Liver (tissue), 9 donors: Measurements from ENCODE around the gene AP3B1. TPM values are rescaled to one million over a fixed set of nuclear protein-coding genes. Genes with fewer than 3 reads are reported as not detected.

ENCODE experiments used
- DNase-seq: peaks from one replicate; pipeline ENCODE4 v3.0.0-alpha.2; 2017; ENCODE audit warnings: low spot score
- H3K27ac ChIP-seq, 2 donors: one replicate each; pipeline ENCODE4 v1.7.0; 2013; ENCODE audit warnings: inconsistent platforms in 2 of 2, low read length in 2 of 2, control low read depth in 1 of 2, low read depth in 1 of 2, mild to moderate bottlenecking in 1 of 2
- H3K27me3 ChIP-seq, 4 donors: one replicate each; pipeline versions ENCODE4 v1.6.1 to v1.7.0; 2013; ENCODE audit warnings: low read length in 3 of 4, inconsistent platforms in 1 of 4, mild to moderate bottlenecking in 1 of 4, moderate library complexity in 1 of 4; ENCODE audit not compliant: control insufficient read depth in 4 of 4, insufficient read depth in 4 of 4
- H3K36me3 ChIP-seq, 4 donors: one replicate each; pipeline versions ENCODE4 v1.6.1 to v1.7.0; 2013; ENCODE audit warnings: low read length in 3 of 4, mild to moderate bottlenecking in 3 of 4, low read depth in 1 of 4, moderate library complexity in 1 of 4; ENCODE audit not compliant: control insufficient read depth in 4 of 4, insufficient read depth in 3 of 4
- H3K4me1 ChIP-seq, 4 donors: one replicate each; pipeline versions ENCODE4 v1.6.1 to v1.7.0; 2013; ENCODE audit warnings: low read length in 3 of 4, mild to moderate bottlenecking in 3 of 4, moderate library complexity in 1 of 4; ENCODE audit not compliant: control insufficient read depth in 4 of 4, insufficient read depth in 4 of 4
- H3K4me3 ChIP-seq, 3 donors: one replicate each; pipeline versions ENCODE4 v1.6.1 to v1.7.0; 2013; ENCODE audit warnings: low read length in 3 of 3, control low read depth in 1 of 3, low read depth in 1 of 3, mild to moderate bottlenecking in 1 of 3
- H3K9ac ChIP-seq, 2 donors: one replicate each; pipeline ENCODE4 v1.7.0; 2013; ENCODE audit warnings: low read length in 2 of 2, mild to moderate bottlenecking in 2 of 2, moderate library complexity in 2 of 2, control low read depth in 1 of 2, low read depth in 1 of 2
- H3K9me3 ChIP-seq, 4 donors: one replicate each; pipeline versions ENCODE4 v1.6.1 to v1.7.0; 2013; ENCODE audit warnings: low read length in 3 of 4; ENCODE audit not compliant: control insufficient read depth in 4 of 4
- ATF3 ChIP-seq: IDR thresholded peaks from 2 replicates; pipeline ENCODE4 v1.6.1; 2016; ENCODE audit warnings: antibody characterized with exemption
- CTCF ChIP-seq: fragments of 150-350 bp; IDR thresholded peaks from 2 replicates; pipeline ENCODE4 v1.5.1; 2017; ENCODE audit warnings: improper control_type of control experiment, low read depth, low read length; ENCODE audit not compliant: missing input control
- EGR1 ChIP-seq, 2 donors: IDR thresholded peaks; 2 replicates each; pipeline ENCODE4 v1.6.1; 2016 to 2018; ENCODE audit warnings: antibody characterized with exemption in 2 of 2, low read depth in 2 of 2
- FOXA1 ChIP-seq: IDR thresholded peaks from 2 replicates; pipeline ENCODE4 v1.6.1; 2016; ENCODE audit warnings: antibody characterized with exemption
- FOXA2 ChIP-seq: IDR thresholded peaks from 2 replicates; pipeline ENCODE4 v1.6.1; 2016; ENCODE audit warnings: antibody characterized with exemption
- GABPA ChIP-seq, 2 donors: IDR thresholded peaks in 1 of 2; conservative IDR thresholded peaks in 1 of 2; 2 replicates each; pipeline ENCODE4 v1.6.1; 2016; ENCODE audit warnings: antibody characterized with exemption in 2 of 2, mild to moderate bottlenecking in 1 of 2, moderate library complexity in 1 of 2
- HNF4A ChIP-seq, 2 donors: conservative IDR thresholded peaks; 2 replicates each; pipeline ENCODE4 v1.6.1; 2016; ENCODE audit warnings: antibody characterized with exemption in 2 of 2, mild to moderate bottlenecking in 2 of 2
- HNF4G ChIP-seq: IDR thresholded peaks from 2 replicates; pipeline ENCODE4 v1.6.1; 2016; ENCODE audit warnings: antibody characterized with exemption
- JUND ChIP-seq, 2 donors: IDR thresholded peaks; 2 replicates each; pipeline ENCODE4 v1.6.1; 2016; ENCODE audit warnings: antibody characterized with exemption in 2 of 2
- MAX ChIP-seq: IDR thresholded peaks from 2 replicates; pipeline ENCODE4 v1.6.1; 2016; ENCODE audit warnings: antibody characterized with exemption
- NR2F2 ChIP-seq: IDR thresholded peaks from 2 replicates; pipeline ENCODE4 v1.6.1; 2016; ENCODE audit warnings: antibody characterized with exemption
- REST ChIP-seq: IDR thresholded peaks from 2 replicates; pipeline ENCODE4 v1.6.1; 2016; ENCODE audit warnings: antibody characterized with exemption, mild to moderate bottlenecking
- RXRA ChIP-seq, 2 donors: IDR thresholded peaks; 2 replicates each; pipeline ENCODE4 v1.6.1; 2017 to 2018; ENCODE audit warnings: antibody characterized with exemption in 2 of 2, mild to moderate bottlenecking in 1 of 2
- SP1 ChIP-seq: IDR thresholded peaks from 2 replicates; pipeline ENCODE4 v1.6.1; 2018; ENCODE audit warnings: antibody characterized with exemption, mild to moderate bottlenecking
- TAF1 ChIP-seq: conservative IDR thresholded peaks from 2 replicates; pipeline ENCODE4 v1.6.1; 2016; ENCODE audit warnings: antibody characterized with exemption, mild to moderate bottlenecking
- YY1 ChIP-seq: IDR thresholded peaks from 2 replicates; pipeline ENCODE4 v1.6.1; 2016; ENCODE audit warnings: antibody characterized with exemption, mild to moderate bottlenecking
- ZBTB33 ChIP-seq: IDR thresholded peaks from 2 replicates; pipeline ENCODE4 v1.6.1; 2016; ENCODE audit warnings: antibody characterized with exemption
- WGBS: extraction: QIAGEN DNeasy Blood & Tissue Kit; methylation state at CpG from one replicate; pipeline ENCODE4 v1.1.7; 2013; 5-methylcytosine and 5-hydroxymethylcytosine counted together
- polyA plus RNA-seq, 2 donors: library from polyadenylated mRNA; stranded (reverse) in 1 of 2; unstranded in 1 of 2; fragments of 200-250 nt in 1 of 2; fragments of >200 nt in 1 of 2; fragmentation: Nextera tagmentation in 1 of 2; extraction: Ambion mirVana in 1 of 2; gene quantifications; one replicate each; pipeline versions ENCODE4 v1.2.1 to v1.2.3, GENCODE V29; 2013 to 2015
- total RNA-seq, 2 donors: library from RNA; depleted of rRNA; stranded (reverse); fragments of >200 nt; gene quantifications; one replicate each; pipeline ENCODE4 v1.2.3, GENCODE V29; 2014
- donor health status: healthy.
- donor health status: healthy.
- donor health status: healthy.
- donor health status: healthy.
- donor health status: healthy.

The AP3B1 gene
- total and polyA plus RNA-seq, 4 donors, result 8.2 to 23.1 (median 14.4) TPM

GRCh38 chr5:78001197-78001596, 293.3 kb downstream of the AP3B1 start:
- TF ChIP-seq HNF4G (no peak), FOXA1 (no peak), MAX (no peak), JUND (IDR thresholded peaks at IDR 0.05) (no peak)
- Histone ChIP-seq H3K4me3 (no peak overlapping the region), H3K27ac (no peak overlapping the region), H3K27me3 (no peaks in the 10 kb centered on the region), H3K36me3 (no peaks in the 10 kb centered on the region), H3K4me1 (peaks cover 0 to 18% (median 16%) of the 10 kb centered on the region in 4 donors), H3K9ac (no peak overlapping the region), H3K9me3 (no peaks in the 10 kb centered on the region)
- DNase-seq, result no peak
- WGBS, result 93% methylated on average over 7 of the region's 7 CpGs

- H3K27me3 ChIP-seq, result no peaks in the 10 kb centered on the region
- no peak for TF ChIP-seq SP1
- TF ChIP-seq MAX, result no peak
- no peak for TF ChIP-seq GABPA (IDR thresholded peaks at IDR 0.05 in 1 of 2, conservative IDR thresholded peaks at IDR 0.05 in 1 of 2)
- no peak for TF ChIP-seq EGR1 (IDR thresholded peaks at IDR 0.05; ENCODE audit: low read depth in 2 of 2)
- no peak for TF ChIP-seq HNF4A (conservative IDR thresholded peaks at IDR 0.05)
- TF ChIP-seq FOXA2, result no peak
- TF ChIP-seq NR2F2, result no peak
- no peaks in the 10 kb centered on the region for H3K36me3 ChIP-seq
- H3K4me3 ChIP-seq, result no peak overlapping the region
- DNase-seq, result no peak
- H3K27ac ChIP-seq, result no peak overlapping the region
- 92% methylated on average over 6 of the region's 6 CpGs for WGBS
- H3K9me3 ChIP-seq, result no peaks in the 10 kb centered on the region
- peaks cover 0 to 18% (median 16%) of the 10 kb centered on the region in 4 donors for H3K4me1 ChIP-seq
- no peak overlapping the region for H3K9ac ChIP-seq
Observed at GRCh38 chr5:78000191-78000590, 294.3 kb downstream of the AP3B1 start.

GRCh38 chr5:77999399-77999798, 295.1 kb downstream of the AP3B1 start:
- TF ChIP-seq EGR1 (IDR thresholded peaks at IDR 0.05; ENCODE audit: low read depth in 2 of 2) (no peak), CTCF (no peak), RXRA (IDR thresholded peaks at IDR 0.05) (no peak), YY1 (no peak), JUND (IDR thresholded peaks at IDR 0.05) (no peak), GABPA (IDR thresholded peaks at IDR 0.05 in 1 of 2, conservative IDR thresholded peaks at IDR 0.05 in 1 of 2) (no peak), ZBTB33 (no peak), ATF3 (no peak), TAF1 (no peak), REST (no peak)
- Histone ChIP-seq H3K36me3 (no peaks in the 10 kb centered on the region), H3K4me1 (peaks cover 0 to 18% (median 16%) of the 10 kb centered on the region in 4 donors), H3K9me3 (no peaks in the 10 kb centered on the region), H3K27ac (no peak overlapping the region), H3K27me3 (no peaks in the 10 kb centered on the region), H3K4me3 (no peak overlapping the region), H3K9ac (no peak overlapping the region)
- 97% methylated on average over 7 of the region's 7 CpGs for WGBS
- no peak for DNase-seq
